GM19463 (cell line): Measurements from ENCODE around the gene PCDHA10.
"Not testable (repeated sequence)": the region's sequence is repeated elsewhere in the genome, so short reads cannot be mapped to it uniquely, and the experiment has no call there.

Source experiments
- ATAC-seq: cut with Tn5 transposase; IDR thresholded peaks from one replicate; pipeline ENCODE4 v1.9.1; 2021; ENCODE audit warnings: mild to moderate bottlenecking, moderate library complexity; ENCODE audit not compliant: unreplicated experiment

PCDHA10 gene

GRCh38 chr5:140842798-140843733 is 12.6 kb upstream of the PCDHA10 start:
- no peak for ATAC-seq

DNA sequence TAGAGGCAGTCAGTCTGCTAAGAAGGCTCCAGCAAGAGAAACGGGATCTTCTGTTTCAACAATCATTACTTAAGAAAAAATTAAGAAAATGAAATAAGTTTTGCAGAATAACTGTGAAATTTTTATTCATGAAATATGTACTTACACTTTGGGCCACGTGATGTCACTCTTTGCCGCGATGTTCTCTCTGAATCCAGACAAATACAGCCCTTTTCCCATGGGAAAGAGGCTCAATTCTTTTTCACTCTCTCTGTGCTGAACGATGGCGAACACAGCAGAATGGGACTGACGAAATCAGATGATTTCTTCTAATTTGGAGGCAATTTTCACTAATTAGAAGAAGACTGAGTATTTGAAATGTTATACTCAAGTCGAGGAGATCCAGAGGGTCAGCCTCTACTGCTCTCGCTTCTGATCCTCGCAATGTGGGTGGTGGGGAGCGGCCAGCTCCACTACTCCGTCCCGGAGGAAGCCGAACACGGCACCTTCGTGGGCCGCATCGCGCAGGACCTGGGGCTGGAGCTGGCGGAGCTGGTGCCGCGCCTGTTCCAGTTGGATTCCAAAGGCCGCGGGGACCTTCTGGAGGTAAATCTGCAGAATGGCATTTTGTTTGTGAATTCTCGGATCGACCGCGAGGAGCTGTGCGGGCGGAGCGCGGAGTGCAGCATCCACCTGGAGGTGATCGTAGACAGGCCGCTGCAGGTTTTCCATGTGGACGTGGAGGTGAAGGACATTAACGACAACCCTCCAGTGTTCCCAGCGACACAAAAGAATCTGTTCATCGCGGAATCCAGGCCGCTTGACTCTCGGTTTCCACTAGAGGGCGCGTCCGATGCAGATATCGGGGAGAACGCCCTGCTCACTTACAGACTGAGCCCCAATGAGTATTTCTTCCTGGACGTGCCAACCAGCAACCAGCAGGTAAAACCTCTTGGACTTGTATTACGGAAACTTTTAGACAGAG is 7.3 kb upstream of the PCDHA10 start, which contains the start of gene PCDHA9:
TSS of gene PCDHA9 (plus strand) at position 244 of the 964 bp plus-strand sequence. CDS start at position 358, 114 bp downstream.
- ATAC-seq = not testable (repeated sequence)

- ATAC-seq = not testable (repeated sequence)
Observed at GRCh38 chr5:140849831-140850634, 5.7 kb upstream of the PCDHA10 start.

DNA sequence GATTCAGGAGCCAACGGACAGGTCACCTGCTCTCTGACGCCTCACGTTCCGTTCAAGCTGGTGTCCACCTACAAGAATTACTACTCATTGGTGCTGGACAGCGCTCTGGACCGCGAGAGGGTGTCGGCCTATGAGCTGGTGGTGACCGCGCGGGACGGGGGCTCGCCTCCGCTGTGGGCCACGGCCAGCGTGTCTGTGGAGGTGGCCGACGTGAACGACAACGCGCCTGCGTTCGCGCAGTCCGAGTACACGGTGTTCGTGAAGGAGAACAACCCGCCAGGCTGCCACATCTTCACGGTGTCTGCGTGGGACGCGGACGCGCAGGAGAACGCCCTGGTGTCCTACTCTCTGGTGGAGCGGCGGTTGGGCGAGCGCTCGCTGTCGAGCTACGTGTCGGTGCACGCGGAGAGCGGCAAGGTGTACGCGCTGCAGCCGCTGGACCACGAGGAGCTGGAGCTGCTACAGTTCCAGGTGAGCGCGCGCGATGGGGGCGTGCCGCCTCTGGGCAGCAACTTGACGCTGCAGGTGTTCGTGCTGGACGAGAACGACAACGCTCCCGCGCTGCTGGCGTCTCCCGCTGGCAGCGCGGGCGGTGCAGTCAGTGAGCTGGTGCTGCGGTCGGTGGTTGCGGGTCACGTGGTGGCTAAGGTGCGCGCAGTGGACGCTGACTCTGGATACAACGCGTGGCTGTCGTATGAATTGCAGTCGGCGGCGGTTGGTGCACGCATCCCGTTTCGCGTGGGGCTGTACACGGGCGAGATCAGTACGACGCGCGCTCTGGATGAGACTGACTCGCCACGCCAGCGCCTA is 1.7 kb downstream of the PCDHA10 start:
- no peak for ATAC-seq

DNA sequence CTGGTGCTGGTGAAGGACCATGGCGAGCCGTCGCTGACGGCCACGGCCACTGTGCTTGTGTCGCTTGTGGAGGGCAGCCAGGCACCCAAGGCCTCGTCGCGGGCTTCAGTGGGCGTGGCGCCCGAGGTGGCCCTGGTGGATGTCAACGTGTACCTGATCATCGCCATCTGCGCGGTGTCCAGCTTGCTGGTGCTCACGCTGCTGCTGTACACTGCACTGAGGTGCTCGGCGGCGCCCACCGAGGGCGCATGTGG is 2.2 kb downstream of the PCDHA10 start:
- no peak for ATAC-seq

- no peak for ATAC-seq
Observed at GRCh38 chr5:140862441-140863295, 7.0 kb downstream of the PCDHA10 start.

DNA sequence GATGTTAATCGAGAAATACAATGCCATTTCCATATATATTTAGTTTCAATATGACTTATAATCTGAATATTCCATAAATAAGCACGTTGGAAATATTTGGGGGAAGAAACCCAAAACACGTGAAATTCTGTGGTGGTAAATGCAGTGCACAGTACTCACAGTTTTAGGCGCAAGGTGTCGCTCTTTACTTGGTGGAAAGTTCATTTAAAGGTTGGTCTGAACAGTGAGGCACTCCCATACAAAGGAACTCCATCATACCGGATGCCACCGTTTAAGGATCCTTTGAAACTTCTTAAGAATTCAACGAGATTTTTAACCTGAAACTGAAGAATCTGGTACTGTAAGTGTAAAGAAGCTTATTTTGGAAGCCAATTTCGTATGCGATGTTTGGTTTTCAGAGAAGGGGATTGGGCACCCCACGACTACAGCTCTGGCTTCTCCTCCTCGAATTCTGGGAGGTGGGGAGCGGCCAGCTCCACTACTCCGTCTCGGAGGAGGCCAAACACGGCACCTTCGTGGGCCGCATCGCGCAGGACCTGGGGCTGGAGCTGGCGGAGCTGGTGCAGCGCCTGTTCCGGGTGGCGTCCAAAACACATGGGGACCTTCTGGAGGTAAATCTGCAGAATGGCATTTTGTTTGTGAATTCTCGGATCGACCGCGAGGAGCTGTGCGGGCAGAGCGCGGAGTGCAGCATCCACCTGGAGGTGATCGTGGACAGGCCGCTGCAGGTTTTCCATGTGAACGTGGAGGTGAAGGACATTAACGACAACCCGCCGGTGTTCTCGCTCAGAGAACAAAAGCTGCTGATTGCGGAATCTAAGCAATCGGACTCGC is 13.2 kb downstream of the PCDHA10 start, which contains the start of gene PCDHA11:
TSS of gene PCDHA11 (plus strand) at position 237 of the 834 bp plus-strand sequence. CDS start at position 384, 147 bp downstream.
- ATAC-seq = no peak

GRCh38 chr5:140869555-140869886 is 13.8 kb downstream of the PCDHA10 start:
- no peak for ATAC-seq

- ATAC-seq = no peak
Observed at GRCh38 chr5:140870221-140871201, 14.8 kb downstream of the PCDHA10 start.

GRCh38 chr5:140875085-140876065 is 19.7 kb downstream of the PCDHA10 start, which contains the start of gene PCDHA12:
PCDHA12 (plus strand) TSS chr5:140875308; CDS start chr5:140875473, 165 bp downstream.
- no peak for ATAC-seq

DNA sequence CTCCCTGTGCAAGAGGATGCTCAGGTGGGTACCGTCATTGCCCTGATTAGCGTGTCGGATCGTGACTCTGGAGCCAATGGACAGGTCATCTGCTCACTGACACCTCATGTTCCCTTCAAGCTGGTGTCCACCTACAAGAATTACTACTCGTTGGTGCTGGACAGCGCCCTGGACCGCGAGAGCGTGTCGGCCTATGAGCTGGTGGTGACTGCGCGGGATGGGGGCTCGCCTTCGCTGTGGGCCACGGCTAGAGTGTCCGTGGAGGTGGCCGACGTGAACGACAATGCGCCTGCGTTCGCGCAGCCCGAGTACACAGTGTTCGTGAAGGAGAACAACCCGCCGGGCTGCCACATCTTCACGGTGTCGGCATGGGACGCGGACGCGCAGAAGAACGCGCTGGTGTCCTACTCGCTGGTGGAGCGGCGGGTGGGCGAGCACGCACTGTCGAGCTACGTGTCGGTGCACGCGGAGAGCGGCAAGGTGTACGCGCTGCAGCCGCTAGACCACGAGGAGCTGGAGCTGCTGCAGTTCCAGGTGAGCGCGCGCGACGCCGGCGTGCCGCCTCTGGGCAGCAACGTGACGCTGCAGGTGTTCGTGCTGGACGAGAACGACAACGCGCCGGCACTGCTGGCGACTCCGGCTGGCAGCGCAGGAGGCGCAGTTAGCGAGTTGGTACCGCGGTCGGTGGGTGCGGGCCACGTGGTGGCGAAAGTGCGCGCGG is 21.0 kb downstream of the PCDHA10 start:
- ATAC-seq = not testable (repeated sequence)

GRCh38 chr5:140877262-140877581 is 21.5 kb downstream of the PCDHA10 start:
- no peak for ATAC-seq

DNA sequence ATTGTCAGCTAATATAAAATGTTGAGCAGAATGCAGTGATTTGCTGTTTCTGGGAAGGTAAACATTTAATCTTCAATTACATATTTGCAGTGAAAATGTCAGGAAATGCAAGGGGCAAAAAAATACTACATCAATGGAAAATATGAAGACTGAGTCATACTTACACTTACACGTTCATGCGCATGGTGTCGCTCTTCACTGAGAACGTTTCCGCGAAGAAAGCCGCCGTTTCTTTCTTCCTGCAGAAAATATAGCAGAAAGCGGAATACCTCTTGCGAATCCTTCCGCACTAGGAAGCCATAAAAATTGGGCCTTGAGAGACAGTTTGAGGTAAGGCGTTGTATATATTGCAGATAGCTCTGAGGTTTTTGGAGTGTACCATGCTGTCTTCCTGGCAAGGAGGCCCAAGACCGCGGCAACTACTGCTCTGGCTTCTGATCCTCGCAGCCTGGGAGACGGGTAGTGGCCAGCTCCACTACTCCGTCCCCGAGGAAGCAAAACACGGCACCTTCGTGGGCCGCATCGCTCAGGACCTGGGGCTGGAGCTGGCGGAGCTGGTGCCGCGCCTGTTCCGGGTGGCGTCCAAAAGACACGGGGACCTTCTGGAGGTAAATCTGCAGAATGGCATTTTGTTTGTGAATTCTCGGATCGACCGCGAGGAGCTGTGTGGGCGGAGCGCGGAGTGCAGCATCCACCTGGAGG is 26.3 kb downstream of the PCDHA10 start, which contains the start of gene PCDHA13:
TSS of gene PCDHA13 (plus strand) at position 236 of the 702 bp plus-strand sequence. CDS start at position 381, 145 bp downstream.
- no peak for ATAC-seq

- no peak for ATAC-seq
Observed at GRCh38 chr5:140882591-140882899, 26.8 kb downstream of the PCDHA10 start.

DNA sequence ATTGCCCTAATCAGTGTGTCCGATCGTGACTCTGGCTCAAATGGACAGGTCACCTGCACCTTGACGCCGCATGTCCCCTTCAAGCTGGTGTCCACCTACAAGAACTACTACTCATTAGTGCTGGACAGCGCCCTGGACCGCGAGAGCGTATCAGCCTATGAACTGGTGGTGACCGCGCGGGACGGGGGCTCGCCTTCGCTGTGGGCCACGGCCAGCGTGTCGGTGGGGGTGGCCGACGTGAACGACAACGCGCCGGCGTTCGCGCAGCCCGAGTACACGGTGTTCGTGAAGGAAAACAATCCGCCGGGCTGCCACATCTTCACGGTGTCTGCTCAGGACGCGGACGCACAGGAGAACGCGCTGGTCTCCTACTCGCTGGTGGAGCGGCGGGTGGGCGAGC is 27.7 kb downstream of the PCDHA10 start:
- no peak for ATAC-seq
